HG02852 (cell line): ENCODE measurements around the gene ZNF66.
"Not testable (repeated sequence)": the region's sequence is repeated elsewhere in the genome, so short reads cannot be mapped to it uniquely, and the experiment has no call there.

Experiments
- ATAC-seq: cut with Tn5 transposase; IDR thresholded peaks from one replicate; pipeline ENCODE4 v1.9.1; 2021; ENCODE audit warnings: mild to moderate bottlenecking, moderate library complexity; ENCODE audit not compliant: unreplicated experiment

The ZNF66 gene

DNA sequence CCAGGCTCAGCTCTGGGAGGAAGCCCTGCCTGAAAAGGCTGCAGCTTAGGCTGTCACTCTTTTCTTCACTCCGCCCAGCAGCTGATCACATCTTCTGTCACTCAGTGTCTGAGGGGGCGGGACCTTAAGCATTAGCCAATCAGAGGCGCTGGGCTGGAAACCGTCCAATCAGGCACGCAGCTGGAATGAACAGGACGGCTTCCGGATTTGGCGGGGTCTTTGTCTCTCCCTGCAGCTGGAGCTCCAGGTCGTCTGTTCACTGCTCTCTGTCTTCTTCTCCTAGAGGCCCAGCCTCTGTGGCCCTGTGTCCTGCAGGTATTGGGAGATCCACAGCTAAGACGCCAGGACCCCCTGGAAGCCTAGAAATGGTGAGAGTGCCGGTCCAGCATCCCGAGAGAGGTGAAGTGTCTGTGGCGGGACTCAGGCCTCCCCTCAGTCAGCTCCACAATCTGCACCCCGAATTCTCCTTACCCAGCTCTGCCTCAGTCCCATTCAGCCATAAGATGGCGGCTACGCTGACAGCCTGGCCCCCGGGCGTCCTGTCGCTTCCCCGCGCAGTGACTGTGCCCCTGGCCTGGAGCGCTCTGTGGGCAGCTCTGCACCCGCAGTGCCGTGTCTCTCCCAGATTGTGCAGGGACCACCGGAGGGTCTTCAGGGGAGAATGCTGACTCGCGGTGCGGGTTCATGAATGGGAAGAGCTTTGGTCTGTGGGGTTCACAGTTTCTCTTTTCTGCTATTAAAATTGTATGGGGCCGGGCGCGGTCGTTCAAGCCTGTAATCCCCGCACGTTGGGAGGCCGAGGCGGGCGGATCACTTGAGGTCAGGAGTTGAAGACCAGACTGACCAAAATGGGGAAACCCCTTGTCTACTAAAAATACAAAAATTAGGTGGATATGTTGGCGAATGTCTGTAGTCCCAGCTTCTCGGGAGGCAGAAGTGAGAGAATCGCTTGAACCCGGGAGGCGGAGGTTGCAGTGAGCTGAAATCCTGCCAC is at the start of gene ZNF66:
Gene ZNF66 (plus strand): TSS at position 222 of the 994 bp plus-strand sequence. CDS start 144 bp downstream, at position 366.
- ATAC-seq: peak; percentile 97

GRCh38 chr19:20750169-20750568 is 25.9 kb upstream of the ZNF66 start:
- not testable (repeated sequence) for ATAC-seq

GRCh38 chr19:20752291-20752690 is 23.8 kb upstream of the ZNF66 start:
- ATAC-seq: not testable (repeated sequence)

DNA sequence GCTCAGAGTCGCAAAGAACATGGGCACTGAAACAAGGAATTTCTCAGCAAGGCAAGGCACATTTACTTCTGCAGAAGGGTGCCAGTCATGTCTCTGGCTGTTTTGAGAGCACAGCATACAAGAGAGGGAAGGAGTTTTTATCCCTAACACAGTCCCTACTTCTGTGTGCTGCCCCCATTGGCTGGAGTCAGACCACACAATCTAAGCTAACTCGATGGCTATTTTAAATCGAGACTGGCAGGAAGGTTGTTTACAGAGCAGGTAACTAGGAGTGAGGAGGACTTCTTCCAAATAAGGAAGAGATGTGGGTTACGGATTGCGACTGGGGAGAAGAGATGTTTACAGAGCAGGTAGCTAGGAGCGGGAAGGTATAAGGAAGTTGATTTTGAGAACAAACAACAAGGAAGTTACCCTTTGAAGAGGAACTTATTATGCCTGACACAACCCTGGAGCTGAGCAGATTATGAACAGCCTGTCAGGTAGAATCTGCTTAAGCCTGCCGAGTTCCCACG is 6.8 kb upstream of the ZNF66 start:
- not testable (repeated sequence) for ATAC-seq

GRCh38 chr19:20787786-20788185 is 11.7 kb downstream of the ZNF66 start:
- ATAC-seq: no peak

GRCh38 chr19:20791806-20792205 is 15.7 kb downstream of the ZNF66 start:
- ATAC-seq: no peak

DNA sequence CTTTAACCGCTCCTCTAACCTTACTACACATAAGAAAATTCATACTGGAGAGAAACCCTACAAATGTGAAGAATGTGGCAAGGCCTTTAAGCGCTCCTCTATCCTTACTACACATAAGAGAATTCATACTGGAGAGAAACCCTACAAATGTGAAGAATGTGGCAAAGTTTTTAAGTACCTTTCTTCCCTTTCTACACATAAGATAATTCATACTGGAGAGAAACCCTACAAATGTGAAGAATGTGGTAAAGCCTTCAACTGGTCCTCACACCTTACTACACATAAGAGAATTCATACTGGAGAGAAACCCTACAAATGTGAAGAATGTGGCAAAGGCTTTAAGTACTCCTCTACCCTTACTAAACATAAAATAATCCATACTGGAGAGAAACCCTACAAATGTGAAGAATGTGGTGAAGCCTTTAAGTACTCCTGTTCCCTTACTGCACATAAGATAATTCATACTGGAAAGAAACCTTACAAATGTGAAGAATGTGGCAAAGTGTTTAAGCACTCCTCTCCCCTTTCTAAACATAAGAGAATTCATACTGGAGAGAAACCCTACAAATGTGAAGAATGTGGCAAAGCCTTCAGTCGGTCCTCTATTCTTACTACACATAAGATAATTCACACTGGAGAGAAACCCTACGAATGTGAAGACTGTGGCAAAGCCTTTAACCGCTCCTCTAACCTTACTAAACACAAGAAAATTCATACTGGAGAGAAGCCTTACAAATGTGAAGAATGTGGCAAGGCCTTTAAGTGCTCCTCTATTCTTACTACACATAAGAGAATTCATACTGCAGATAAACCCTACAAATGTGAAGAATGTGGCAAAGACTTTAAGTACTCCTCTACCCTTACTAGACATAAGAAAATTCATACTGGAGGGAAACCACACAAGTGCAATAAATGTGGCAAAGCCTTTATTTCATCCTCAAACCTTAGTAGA is 30.5 kb downstream of the ZNF66 start:
- not testable (repeated sequence) for ATAC-seq

DNA sequence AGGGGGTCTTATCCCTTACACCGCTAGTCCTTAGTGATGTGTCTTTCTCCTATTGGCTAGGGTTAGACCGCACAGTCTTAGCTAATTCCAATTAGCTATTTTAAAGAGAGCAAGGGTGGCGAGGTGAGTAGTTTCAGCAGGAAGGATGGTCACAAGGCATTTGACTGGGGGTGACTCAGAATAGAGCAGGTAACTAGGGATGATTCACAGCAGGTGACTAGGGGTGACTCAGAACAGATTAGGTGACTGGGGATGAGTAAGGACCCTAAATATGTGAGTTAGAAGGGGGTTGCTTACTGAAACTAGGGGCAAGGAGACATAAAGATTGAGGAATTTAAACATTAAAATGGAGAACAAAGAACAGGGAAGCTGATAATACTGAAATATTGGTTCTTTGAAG is 64.3 kb downstream of the ZNF66 start:
- ATAC-seq: no peak
